Heart right ventricle (tissue), 16 donors: ENCODE measurements around the gene PLP2. TPM values are rescaled to one million over a fixed set of nuclear protein-coding genes. Genes with fewer than 3 reads are reported as not detected.
A peak's percentile ranks its signal among the peaks of the same experiment; 100 is the strongest.

Experiments used
- ATAC-seq, 8 donors: fragments of 200-7000 bp; cut with Tn5 transposase; one replicate each; pipeline ENCODE4 v1.9.1; 2020; ENCODE audit warnings: mild to moderate bottlenecking in 8 of 8, moderate library complexity in 8 of 8, moderate number of reproducible peaks in 1 of 8
- DNase-seq, 2 donors: peaks; one replicate each; pipeline ENCODE4 v3.0.0-alpha.2; 2020
- H3K27ac ChIP-seq, 10 donors: fragments of 200-600 bp; sonication (generic) in 2 of 10; one replicate each; pipeline versions ENCODE4 v1.5.0 to v1.8.0; 2020 to 2022; ENCODE audit warnings: mild to moderate bottlenecking in 3 of 10
- H3K27me3 ChIP-seq, 7 donors: fragments of 200-600 bp; one replicate each; pipeline ENCODE4 v1.8.0; 2021 to 2022; ENCODE audit warnings: mild to moderate bottlenecking in 2 of 7
- H3K36me3 ChIP-seq, 9 donors: fragments of 200-600 bp; sonication (generic) in 1 of 9; one replicate each; pipeline versions ENCODE4 v1.5.0 to v1.8.0; 2020 to 2022; ENCODE audit warnings: mild to moderate bottlenecking in 2 of 9
- H3K4me1 ChIP-seq, 9 donors: fragments of 200-600 bp; sonication (generic) in 1 of 9; one replicate each; pipeline versions ENCODE4 v1.5.0 to v1.8.0; 2020 to 2022; ENCODE audit warnings: mild to moderate bottlenecking in 4 of 9
- H3K4me3 ChIP-seq, 10 donors: fragments of 200-600 bp; sonication (generic) in 2 of 10; one replicate each; pipeline versions ENCODE4 v1.5.0 to v1.8.0; 2020 to 2022; ENCODE audit warnings: mild to moderate bottlenecking in 7 of 10, moderate library complexity in 2 of 10
- H3K9me3 ChIP-seq, 11 donors: fragments of 200-600 bp in 10 of 11; sonication (generic) in 2 of 11; one replicate each; pipeline versions ENCODE4 v1.5.0 to v1.8.0; 2013 to 2022; ENCODE audit warnings: mild to moderate bottlenecking in 2 of 11, control low read depth in 1 of 11, moderate library complexity in 1 of 11
- CTCF ChIP-seq, 9 donors: fragments of 200-600 bp; sonication (generic) in 2 of 9; IDR thresholded peaks; one replicate each; pipeline versions ENCODE4 v1.5.0 to v1.8.0; 2021 to 2022; ENCODE audit warnings: antibody characterized with exemption in 9 of 9, mild to moderate bottlenecking in 5 of 9, moderate library complexity in 1 of 9
- WGBS, 2 donors: extraction: QIAGEN DNeasy Blood & Tissue Kit; methylation state at CpG; one replicate each; pipeline ENCODE4 v1.1.7; 2013; ENCODE audit warnings: inconsistent platforms in 1 of 2; 5-methylcytosine and 5-hydroxymethylcytosine counted together
- intact Hi-C, 10 donors: fragments of 100-400 bp; cut with DNase I; formaldehyde crosslinking; loops; one replicate each; pipeline versions ENCODE4 v1.11.1 to v1.14.2; 2022
- polyA plus RNA-seq, 2 donors: library from polyadenylated mRNA; stranded (reverse); fragments of 200-250 nt; gene quantifications; one replicate each; pipeline ENCODE4 v1.2.3, GENCODE V29; 2013
- total RNA-seq, 10 donors: library from RNA; stranded (reverse); fragmentation: NEBNext Ultra II Directional in 3 of 10; extraction: Animal tissue kit (Norgen Biotek cat#: 25700) in 3 of 10; gene quantifications; one replicate each; pipeline versions ENCODE4 v1.2.1 to v1.2.4, GENCODE V29; 2021 to 2023
- donor health status: Arrhythmogenic right ventricular cardiomyopathy.
- donor health status: ischemic (EF 13 %, LVEDD 7.1; RV severe dilation, severe dysfunction).
- donor health status: healthy with polysubstance abuse.
- donor health status: DM: no; HTN: yes; CAD: no.
- donor health status: DM: no; HTN: no; CAD: no.
- donor health status: ischemic (EF 25% LVEDD 6.9; RV normal size, moderate dysfunction).
- donor health status: ischemic (EF 25% LVEDD 5.7; RV mildly dilated, moderate dysfunction).
- donor health status: healthy.
- donor health status: DM: yes; HTN: yes; CAD: no.
- donor health status: Ischemic cardiomyopathy.
- donor health status: ischemic (EF 35%, LVEDD 5.7; RV mildly dilated, moderate dysfunction).
- donor health status: nonischemic (EF 11% LVEDD 7.7; RV severe dilation, severe dysfunction).
- donor health status: DM: yes; HTN: yes; CAD: no.
- donor health status: PGD.
- donor health status: ischemic (EF 29% LVEDD 5.4; RV normal size, mild dysfunction).
- donor health status: nonischemic (EF 23%, LVEDD 6.1; RV moderate dilation, normal function).

PLP2 gene
- total and polyA plus RNA-seq, 12 donors = 20.3 to 352 (median 54.2) TPM

GRCh38 chrX:49179358-49179757 lies 7.7 kb downstream of the PLP2 start:
- no peaks in the 10 kb centered on the region for H3K27me3 ChIP-seq
- no peak overlapping the region for H3K4me3 ChIP-seq
- TF ChIP-seq CTCF (IDR thresholded peaks at IDR 0.05) = no peak
- H3K36me3 ChIP-seq = peaks cover 0 to 66% (median 0%) of the 10 kb centered on the region in 9 donors
- WGBS, 2 donors = 90 to 91% methylated on average over 2 of the region's 2 CpGs
- DNase-seq (no peak), ATAC-seq (no peak)
- no peak overlapping the region for H3K27ac ChIP-seq
- H3K4me1 ChIP-seq = peaks cover 0 to 11% (median 0%) of the 10 kb centered on the region in 9 donors
- no peaks in the 10 kb centered on the region for H3K9me3 ChIP-seq
- intact Hi-C loops = no loop called here

GRCh38 chrX:49183701-49184281 lies 12.1 kb downstream of the PLP2 start:
- DNase-seq (peak in 1 of 2 donors; percentile 30), ATAC-seq (peak in 3 of 8 donors; percentile 1 to 7 (median 1))
- Histone ChIP-seq H3K27me3 (no peaks in the 10 kb centered on the region), H3K9me3 (no peaks in the 10 kb centered on the region), H3K27ac (peak overlapping the region in 6 of 10 donors; percentile 41 to 90 (median 58)), H3K36me3 (peaks cover 0 to 38% (median 0%) of the 10 kb centered on the region in 9 donors), H3K4me3 (peak overlapping the region in 4 of 10 donors; percentile 61 to 63 (median 62)), H3K4me1 (peaks cover 0 to 18% (median 6%) of the 10 kb centered on the region in 9 donors)
- WGBS, 2 donors = 54 to 69% methylated on average over 18 of the region's 18 CpGs
- intact Hi-C loops = loop anchor here in 1 of 10 donors (2.0 kb wide), 1 partner anchor 19 kb away; no protein-coding TSS in a partner anchor
- TF ChIP-seq CTCF (IDR thresholded peaks at IDR 0.05) = no peak

- ATAC-seq (peak; percentile 83 to 92 (median 86)), DNase-seq (peak; percentile 90 to 92)
- Histone ChIP-seq H3K4me1 (peaks cover 0 to 22% (median 6%) of the 10 kb centered on the region in 9 donors), H3K4me3 (peak overlapping the region in 9 of 10 donors; percentile 40 to 63 (median 58)), H3K27me3 (no peaks in the 10 kb centered on the region), H3K27ac (peak overlapping the region in 9 of 10 donors; percentile 41 to 90 (median 80)), H3K9me3 (no peaks in the 10 kb centered on the region), H3K36me3 (peaks cover 0 to 30% (median 0%) of the 10 kb centered on the region in 9 donors)
- intact Hi-C loops = loop anchor here in 1 of 10 donors (2.0 kb wide), 1 partner anchor 20 kb away; no protein-coding TSS in a partner anchor
- peak in 1 of 9 donors; percentile 11 for TF ChIP-seq CTCF (IDR thresholded peaks at IDR 0.05)
- WGBS, 2 donors = 7 to 9% methylated on average over 25 to 45 of the region's 46 CpGs
Measured at GRCh38 chrX:49184294-49185281, 12.9 kb downstream of the PLP2 start.
